Testis (tissue), 3 donors: ENCODE results near the gene AGRN. TPM values are rescaled to one million over a fixed set of nuclear protein-coding genes. Genes with fewer than 3 reads are reported as not detected.
"Not testable (repeated sequence)": the region's sequence is repeated elsewhere in the genome, so short reads cannot be mapped to it uniquely, and the experiment has no call there.

Source experiments
- DNase-seq: peaks from one replicate; pipeline ENCODE4 v3.0.0-alpha.2; 2019
- H3K27ac ChIP-seq, 2 donors: fragments of 200-600 bp; sonication (generic); one replicate each; pipeline ENCODE4 v1.5.1; 2019
- H3K27me3 ChIP-seq: fragments of 200-600 bp; sonication (generic); one replicate; pipeline ENCODE4 v1.5.1; 2019
- H3K36me3 ChIP-seq: fragments of 200-600 bp; sonication (generic); one replicate; pipeline ENCODE4 v1.5.1; 2017; ENCODE audit warnings: low read depth; ENCODE audit errors: missing control alignments
- H3K4me1 ChIP-seq: fragments of 200-600 bp; sonication (generic); one replicate; pipeline ENCODE4 v1.5.1; 2019
- H3K4me3 ChIP-seq, 2 donors: fragments of 200-600 bp; sonication (generic); one replicate each; pipeline ENCODE4 v1.5.1; 2017 to 2019
- H3K9me3 ChIP-seq: fragments of 200-600 bp; sonication (generic); one replicate; pipeline ENCODE4 v1.5.1; 2017
- POLR2A ChIP-seq: fragments of 450-650 bp; IDR thresholded peaks from one replicate; pipeline ENCODE4 v1.6.1; 2017; ENCODE audit warnings: antibody characterized with exemption, mild to moderate bottlenecking, moderate library complexity
- WGBS, 2 donors: methylation state at CpG; one replicate each; pipeline ENCODE4 v1.1.5; 2018; 5-methylcytosine and 5-hydroxymethylcytosine counted together
- intact Hi-C: fragments of 100-400 bp; cut with DNase I; formaldehyde crosslinking; loops from one replicate; pipeline ENCODE4 v1.15.1; 2023; ENCODE audit warnings: low total_unique reads
- polyA plus RNA-seq: library from polyadenylated mRNA; stranded (reverse); fragments of 350-450 nt; fragmentation: Illumina TruSeq; extraction: RNeasy Lipid Tissue Mini Kit (QIAGEN cat#74804); gene quantifications from one replicate; pipeline ENCODE4 v1.2.3, GENCODE V29; 2014; ENCODE audit warnings: low read depth, low replicate concordance; ENCODE audit not compliant: insufficient read depth
- total RNA-seq, 2 donors: library from RNA; depleted of rRNA; stranded (reverse); fragments of >200 nt; gene quantifications; one replicate each; pipeline ENCODE4 v1.2.3, GENCODE V29; 2016
- TF ChIP-seq, protein P1 (sequence below), 3 experiments: fragments of 450-650 bp in 2 of 3; fragments of 200-600 bp in 1 of 3; sonication (generic) in 1 of 3; IDR thresholded peaks; one replicate each; pipeline ENCODE4 v1.5.1; 2016 to 2019; ENCODE audit warnings: antibody characterized with exemption in 3 of 3, mild to moderate bottlenecking in 2 of 3, moderate library complexity in 1 of 3

Gene AGRN
- total and polyA plus RNA-seq, 3 donors from 2014 or later, result 48.9 to 108 (median 99.4) TPM

DNA sequence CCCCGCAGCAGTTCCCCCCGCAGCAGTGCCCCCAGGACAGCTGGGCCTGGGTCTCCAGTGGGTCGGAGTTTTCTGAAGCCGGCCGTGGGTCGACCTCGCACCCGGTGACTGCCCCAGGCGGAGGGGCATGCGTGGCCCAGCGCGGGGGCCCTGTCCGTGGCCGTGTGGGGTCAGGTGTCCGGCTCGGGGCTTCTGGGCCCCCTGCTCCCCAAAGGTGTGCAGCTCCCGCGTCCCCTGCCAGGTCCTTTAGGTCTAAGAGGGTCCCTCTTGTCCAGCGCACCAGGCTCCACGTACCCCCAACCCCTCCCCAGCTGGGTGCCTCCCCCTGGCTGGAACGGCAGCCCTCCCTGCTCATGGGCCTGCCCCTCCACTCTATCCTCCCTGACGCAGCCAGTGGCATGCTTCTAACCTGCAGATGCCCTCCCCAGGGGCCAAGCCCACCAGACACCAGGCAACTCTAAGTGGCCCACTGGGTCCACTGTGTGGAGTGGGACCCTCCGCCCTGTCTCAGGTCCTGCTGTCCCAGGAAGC is 14.1 kb upstream of the AGRN start:
- H3K9me3 ChIP-seq, result no peaks in the 10 kb centered on the region
- H3K36me3 ChIP-seq, result no peaks in the 10 kb centered on the region
- H3K4me1 ChIP-seq, result peaks cover 14% of the 10 kb centered on the region
- DNase-seq, result no peak
- no peaks in the 10 kb centered on the region for H3K27me3 ChIP-seq
- no peak overlapping the region for H3K27ac ChIP-seq
- 62 to 63% methylated on average over 4 to 13 of the region's 23 CpGs for WGBS, 2 donors
- TF ChIP-seq, protein P1, sequence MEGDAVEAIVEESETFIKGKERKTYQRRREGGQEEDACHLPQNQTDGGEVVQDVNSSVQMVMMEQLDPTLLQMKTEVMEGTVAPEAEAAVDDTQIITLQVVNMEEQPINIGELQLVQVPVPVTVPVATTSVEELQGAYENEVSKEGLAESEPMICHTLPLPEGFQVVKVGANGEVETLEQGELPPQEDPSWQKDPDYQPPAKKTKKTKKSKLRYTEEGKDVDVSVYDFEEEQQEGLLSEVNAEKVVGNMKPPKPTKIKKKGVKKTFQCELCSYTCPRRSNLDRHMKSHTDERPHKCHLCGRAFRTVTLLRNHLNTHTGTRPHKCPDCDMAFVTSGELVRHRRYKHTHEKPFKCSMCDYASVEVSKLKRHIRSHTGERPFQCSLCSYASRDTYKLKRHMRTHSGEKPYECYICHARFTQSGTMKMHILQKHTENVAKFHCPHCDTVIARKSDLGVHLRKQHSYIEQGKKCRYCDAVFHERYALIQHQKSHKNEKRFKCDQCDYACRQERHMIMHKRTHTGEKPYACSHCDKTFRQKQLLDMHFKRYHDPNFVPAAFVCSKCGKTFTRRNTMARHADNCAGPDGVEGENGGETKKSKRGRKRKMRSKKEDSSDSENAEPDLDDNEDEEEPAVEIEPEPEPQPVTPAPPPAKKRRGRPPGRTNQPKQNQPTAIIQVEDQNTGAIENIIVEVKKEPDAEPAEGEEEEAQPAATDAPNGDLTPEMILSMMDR (IDR thresholded peaks at IDR 0.05), result no peak
- TF ChIP-seq POLR2A, result no peak
- intact Hi-C loops, result loop anchor here (10.0 kb wide), 1 partner anchor 59 kb away; no protein-coding TSS in a partner anchor
- H3K4me3 ChIP-seq, result no peak overlapping the region

DNA sequence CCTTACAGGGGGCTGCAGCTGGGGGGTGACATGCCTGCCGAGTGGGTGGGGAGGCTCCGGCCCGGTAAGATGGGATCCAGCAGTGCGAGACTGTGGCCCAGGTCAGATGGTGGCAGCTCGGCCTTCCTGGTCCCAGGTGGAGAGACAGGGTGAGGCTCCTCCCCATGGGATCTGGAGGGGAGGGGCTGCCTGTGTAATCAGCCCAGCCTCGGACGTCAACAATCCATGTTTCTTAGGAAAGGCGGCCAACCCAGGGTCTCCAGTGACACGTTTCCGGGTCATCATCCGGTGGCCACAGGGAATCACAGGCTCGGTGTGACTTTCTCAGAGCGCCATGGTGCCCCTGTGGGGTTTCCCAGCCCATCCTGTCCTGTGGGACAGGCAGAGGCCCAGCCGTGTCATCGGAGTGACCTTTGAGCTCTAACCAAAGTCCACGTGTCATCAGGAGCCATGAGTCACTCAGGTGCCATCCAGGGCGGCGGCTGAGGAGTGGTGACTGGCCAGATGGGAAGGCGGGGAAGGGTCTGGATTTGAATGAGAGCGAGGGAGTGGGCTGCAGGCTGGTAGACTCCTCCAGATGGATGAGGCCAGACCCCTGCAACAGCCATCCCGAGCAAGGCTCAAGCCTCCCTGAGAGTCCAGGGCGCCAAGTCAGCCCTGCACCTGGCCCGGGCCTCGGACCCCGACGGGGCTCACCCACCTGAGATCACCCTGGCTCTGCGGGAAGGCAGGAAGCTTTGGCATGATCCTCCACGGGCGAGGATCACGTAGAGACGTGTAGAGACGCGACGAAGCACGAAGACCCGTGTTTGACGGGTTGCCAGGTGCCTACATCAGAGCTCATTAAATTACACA is 13.4 kb upstream of the AGRN start:
- no peak for DNase-seq
- H3K4me1 ChIP-seq, result peaks cover 14% of the 10 kb centered on the region
- no peaks in the 10 kb centered on the region for H3K36me3 ChIP-seq
- no peak overlapping the region for H3K27ac ChIP-seq
- WGBS, 2 donors, result 90 to 93% methylated on average over 30 to 37 of the region's 37 CpGs
- no peaks in the 10 kb centered on the region for H3K27me3 ChIP-seq
- H3K9me3 ChIP-seq, result no peaks in the 10 kb centered on the region
- intact Hi-C loops, result loop anchor here (10.0 kb wide), 1 partner anchor 58 kb away; no protein-coding TSS in a partner anchor
- no peak overlapping the region for H3K4me3 ChIP-seq
- TF ChIP-seq POLR2A, result no peak
- TF ChIP-seq, protein P1 (IDR thresholded peaks at IDR 0.05), result no peak

DNA sequence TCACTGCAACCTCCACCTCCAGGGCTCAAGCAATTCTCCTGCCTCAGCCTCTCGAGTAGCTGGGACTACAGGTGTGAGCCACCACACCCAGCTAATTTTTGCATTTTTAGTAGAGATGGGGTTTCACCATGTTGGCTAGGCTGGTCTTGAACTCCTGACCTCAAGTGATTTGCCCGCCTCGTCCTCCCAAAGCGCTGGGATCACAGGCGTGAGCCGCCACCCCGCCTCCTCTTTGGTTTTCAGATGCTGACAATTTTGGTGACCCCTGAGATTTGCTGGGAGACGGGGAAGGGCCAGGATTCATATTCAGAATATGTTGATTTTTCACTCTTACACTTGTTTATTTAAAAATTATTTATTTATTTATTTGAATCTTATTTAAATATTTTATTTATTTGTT is 9.8 kb upstream of the AGRN start:
- DNase-seq, H3K27me3 ChIP-seq, intact Hi-C loops, H3K9me3 ChIP-seq, H3K4me3 ChIP-seq, H3K27ac ChIP-seq, H3K36me3 ChIP-seq: not testable (repeated sequence)
- H3K4me1 ChIP-seq, result peaks cover 15% of the 10 kb centered on the region
- WGBS, 2 donors, result 88 to 94% methylated on average over 7 to 8 of the region's 8 CpGs

DNA sequence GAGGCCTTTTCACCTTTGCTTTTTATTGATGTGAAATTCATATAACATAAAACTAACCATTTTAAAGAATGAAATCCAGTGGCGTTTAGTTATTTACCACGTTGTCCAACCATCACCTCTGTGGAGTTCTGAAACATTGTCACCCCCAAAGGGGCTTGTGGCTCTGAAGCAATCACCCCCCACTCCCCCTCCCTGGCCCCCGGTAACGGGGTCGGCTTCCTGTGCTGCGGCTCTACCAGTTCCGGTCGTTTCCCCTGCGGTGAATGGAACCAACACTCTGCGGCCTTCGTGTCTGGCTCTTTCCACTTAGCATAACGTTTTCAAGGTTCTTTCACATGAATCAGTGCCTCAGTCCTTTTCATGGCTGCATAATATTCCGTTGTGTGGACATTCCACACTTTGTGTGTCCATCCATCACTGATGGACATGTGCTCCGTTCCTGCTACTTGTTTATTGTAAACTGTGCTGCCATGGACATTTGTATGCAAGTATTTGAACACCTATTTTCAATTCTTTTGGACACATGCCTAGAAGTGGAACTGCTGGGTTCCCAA is 8.4 kb upstream of the AGRN start:
- Histone ChIP-seq H3K27ac (no peak overlapping the region), H3K4me1 (peaks cover 9% of the 10 kb centered on the region), H3K27me3 (no peaks in the 10 kb centered on the region), H3K4me3 (no peak overlapping the region), H3K9me3 (no peaks in the 10 kb centered on the region), H3K36me3 (no peaks in the 10 kb centered on the region)
- TF ChIP-seq, protein P1 (IDR thresholded peaks at IDR 0.05), result no peak
- TF ChIP-seq POLR2A, result no peak
- intact Hi-C loops, result no loop called here
- 79 to 84% methylated on average over 14 of the region's 14 CpGs for WGBS, 2 donors
- DNase-seq, result no peak

DNA sequence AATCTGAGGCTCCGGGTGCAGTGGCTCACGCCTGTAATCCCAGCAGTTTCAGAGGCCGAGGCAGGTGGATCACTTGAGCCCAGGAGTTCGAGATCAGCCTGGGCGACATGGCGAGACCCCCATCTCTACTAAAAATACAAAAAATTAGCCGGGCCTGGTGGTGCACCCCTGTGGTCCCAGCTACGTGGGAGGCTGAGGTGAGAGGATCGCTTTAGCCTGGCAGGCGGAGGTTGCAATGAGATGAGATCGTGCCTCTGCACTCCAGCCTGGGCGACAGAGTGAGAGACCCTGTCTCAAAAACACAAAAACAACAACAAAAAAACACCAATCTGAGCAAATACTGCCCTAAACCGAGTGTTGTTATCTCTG is 7.2 kb upstream of the AGRN start:
- peak overlapping the region; percentile 56 for H3K4me3 ChIP-seq
- H3K27ac ChIP-seq, result peak overlapping the region; percentile 64 to 84
- H3K4me1 ChIP-seq, intact Hi-C loops, H3K36me3 ChIP-seq, H3K9me3 ChIP-seq, DNase-seq, H3K27me3 ChIP-seq: not testable (repeated sequence)
- 52 to 59% methylated on average over 13 of the region's 13 CpGs for WGBS, 2 donors
